GM10248 (cell line): ENCODE measurements around the gene WDFY4.

ENCODE experiments used
- CTCF ChIA-PET: fragments of 300-600 bp; sonication (Branson Sonifier 250); formaldehyde crosslinking; extraction: SDS; loops from one replicate; lab custom pipeline; 2021; ENCODE audit warnings: antibody characterized with exemption; lab: Yijun Ruan, JAX
- POLR2A ChIA-PET: fragments of 350-650 bp; sonication (Branson Sonifier 250); formaldehyde crosslinking; extraction: SDS; loops from one replicate; lab custom pipeline; 2020; ENCODE audit warnings: antibody characterized with exemption; lab: Yijun Ruan, JAX
- DNase-seq: peaks from one replicate; pipeline ENCODE4 v3.0.0; 2012; ENCODE audit errors: extremely low spot score
- CTCF ChIP-seq: IDR thresholded peaks from 2 replicates; pipeline ENCODE4 v1.5.1; 2012; ENCODE audit warnings: mild to moderate bottlenecking, low read depth; ENCODE audit errors: extremely low read depth, missing control alignments, control extremely low read depth

Gene WDFY4

GRCh38 chr10:49008091-49008490 is 323.4 kb downstream of the WDFY4 start:
- no peak for TF ChIP-seq CTCF
- no peak for DNase-seq
- ChIA-PET CTCF (interaction anchor here (1.0 to 2.3 kb wide), 3 partner anchors 26 to 351 kb away, joined by 3 to 9 read pairs (median 5); no protein-coding TSS in a partner anchor), POLR2A (no interaction called here)

- ChIA-PET POLR2A (no interaction called here), CTCF (interaction anchor here (1.0 to 2.3 kb wide), 3 partner anchors 27 to 352 kb away, joined by 3 to 9 read pairs (median 5); no protein-coding TSS in a partner anchor)
- DNase-seq = no peak
- no peak for TF ChIP-seq CTCF
Observed at GRCh38 chr10:49008505-49009198, 324.0 kb downstream of the WDFY4 start.

GRCh38 chr10:49009199-49009979 is 324.7 kb downstream of the WDFY4 start:
- DNase-seq = no peak
- TF ChIP-seq CTCF = no peak
- CTCF ChIA-PET = interaction anchor here (1.0 to 2.3 kb wide), 4 partner anchors 28 to 353 kb away, joined by 3 to 9 read pairs (median 5); no protein-coding TSS in a partner anchor
- POLR2A ChIA-PET = no interaction called here

- CTCF ChIA-PET = interaction anchor here (1.8 kb wide), 1 partner anchor 354 kb away, joined by 5 read pairs; no protein-coding TSS in a partner anchor
- no peak for TF ChIP-seq CTCF
- POLR2A ChIA-PET = no interaction called here
- no peak for DNase-seq
Observed at GRCh38 chr10:49010295-49010694, 325.6 kb downstream of the WDFY4 start.

GRCh38 chr10:49010865-49011264 is 326.2 kb downstream of the WDFY4 start:
- ChIA-PET POLR2A (no interaction called here), CTCF (interaction anchor here (1.8 kb wide), 1 partner anchor 355 kb away, joined by 5 read pairs; no protein-coding TSS in a partner anchor)
- no peak for TF ChIP-seq CTCF
- DNase-seq = no peak

- CTCF ChIA-PET = interaction anchor here (1.1 to 1.8 kb wide), 2 partner anchors 354 to 356 kb away, joined by 3 to 5 read pairs; no protein-coding TSS in a partner anchor
Observed at GRCh38 chr10:49011756-49012155, 327.1 kb downstream of the WDFY4 start.

More at GRCh38 chr10:49011756-49012155, 327.1 kb downstream of the WDFY4 start:
- DNase-seq = no peak
- POLR2A ChIA-PET = no interaction called here
- no peak for TF ChIP-seq CTCF
